ENCODE measurements around the gene OR2V2. TPM values are rescaled to one million over a fixed set of nuclear protein-coding genes. Genes with fewer than 3 reads are reported as not detected.

Gene OR2V2
- total RNA-seq, 1 experiment from 2014 or later, result not detected

DNA sequence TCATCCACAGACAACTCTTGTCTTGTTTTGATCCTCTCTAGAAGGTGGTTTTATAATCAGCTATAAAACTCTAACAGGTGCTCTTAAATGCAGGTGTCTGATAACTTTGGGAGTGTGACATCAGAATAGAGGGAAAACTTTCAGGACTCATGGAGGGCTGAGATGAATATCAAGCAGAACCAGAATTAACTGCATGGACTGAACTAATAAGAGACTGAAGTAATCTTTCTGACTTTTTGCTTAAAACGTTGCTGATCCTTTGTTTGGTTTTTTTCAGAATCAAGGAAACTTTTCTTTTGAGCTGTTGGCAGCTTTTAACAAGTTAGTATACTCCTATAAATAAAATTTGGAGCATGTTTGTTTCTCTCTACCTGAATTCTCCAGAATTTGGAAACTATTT is 2.3 kb upstream of the OR2V2 start:
- CTCF ChIA-PET, result no interaction called here
- DNase-seq (ENCODE audit: low spot score), result no peak
- H3K36me3 ChIP-seq (ENCODE audit: insufficient read depth, low read length, poor library complexity, severe bottlenecking), result no peaks in the 10 kb centered on the region
- no peak overlapping the region for H3K27ac ChIP-seq (ENCODE audit: low read depth, low read length, poor library complexity, severe bottlenecking)
- peaks cover 27% of the 10 kb centered on the region for H3K27me3 ChIP-seq (replicated peaks; ENCODE audit: insufficient read depth, low read depth, low read length, poor library complexity)
- POLR2A ChIA-PET (ENCODE audit: low non-redundant PET), result no interaction called here
- H3K4me3 ChIP-seq (ENCODE audit: low read depth, low read length, poor library complexity, severe bottlenecking), result no peak overlapping the region
- intact Hi-C loops (cut with micrococcal nuclease; ENCODE audit: unreplicated experiment), result no loop called here
- no peaks in the 10 kb centered on the region for H3K9me3 ChIP-seq (ENCODE audit: low read depth, low read length, poor library complexity, severe bottlenecking)
- TF ChIP-seq CTCF (conservative IDR thresholded peaks at IDR 0.05; ENCODE audit: low read depth, low read length) (no peak), EZH2 (IDR thresholded peaks at IDR 0.05; ENCODE audit: borderline replicate concordance, low read depth, low read length, poor library complexity, severe bottlenecking) (no peak)
- no TSS peak for BruUV-seq (replicated peaks)
- no peaks in the 10 kb centered on the region for H3K4me1 ChIP-seq (ENCODE audit: insufficient read depth, low read length, poor library complexity, severe bottlenecking)

- Histone ChIP-seq H3K4me1 (ENCODE audit: insufficient read depth, low read length, poor library complexity, severe bottlenecking) (no peaks in the 10 kb centered on the region), H3K4me3 (ENCODE audit: low read depth, low read length, poor library complexity, severe bottlenecking) (no peak overlapping the region), H3K27ac (ENCODE audit: low read depth, low read length, poor library complexity, severe bottlenecking) (no peak overlapping the region), H3K36me3 (ENCODE audit: insufficient read depth, low read length, poor library complexity, severe bottlenecking) (no peaks in the 10 kb centered on the region), H3K9me3 (ENCODE audit: low read depth, low read length, poor library complexity, severe bottlenecking) (no peaks in the 10 kb centered on the region), H3K27me3 (replicated peaks; ENCODE audit: insufficient read depth, low read depth, low read length, poor library complexity) (peaks cover 7% of the 10 kb centered on the region)
- POLR2A ChIA-PET (ENCODE audit: low non-redundant PET), result no interaction called here
- intact Hi-C loops (cut with micrococcal nuclease; ENCODE audit: unreplicated experiment), result no loop called here
- CTCF ChIA-PET, result no interaction called here
- no TSS peak for BruUV-seq (replicated peaks)
- TF ChIP-seq EZH2 (IDR thresholded peaks at IDR 0.05; ENCODE audit: borderline replicate concordance, low read depth, low read length, poor library complexity, severe bottlenecking) (no peak), CTCF (conservative IDR thresholded peaks at IDR 0.05; ENCODE audit: low read depth, low read length) (no peak)
- no peak for DNase-seq (ENCODE audit: low spot score)
These were observed 2.0 kb downstream of the OR2V2 start for GRCh38 chr5:181149355-181149754.

DNA sequence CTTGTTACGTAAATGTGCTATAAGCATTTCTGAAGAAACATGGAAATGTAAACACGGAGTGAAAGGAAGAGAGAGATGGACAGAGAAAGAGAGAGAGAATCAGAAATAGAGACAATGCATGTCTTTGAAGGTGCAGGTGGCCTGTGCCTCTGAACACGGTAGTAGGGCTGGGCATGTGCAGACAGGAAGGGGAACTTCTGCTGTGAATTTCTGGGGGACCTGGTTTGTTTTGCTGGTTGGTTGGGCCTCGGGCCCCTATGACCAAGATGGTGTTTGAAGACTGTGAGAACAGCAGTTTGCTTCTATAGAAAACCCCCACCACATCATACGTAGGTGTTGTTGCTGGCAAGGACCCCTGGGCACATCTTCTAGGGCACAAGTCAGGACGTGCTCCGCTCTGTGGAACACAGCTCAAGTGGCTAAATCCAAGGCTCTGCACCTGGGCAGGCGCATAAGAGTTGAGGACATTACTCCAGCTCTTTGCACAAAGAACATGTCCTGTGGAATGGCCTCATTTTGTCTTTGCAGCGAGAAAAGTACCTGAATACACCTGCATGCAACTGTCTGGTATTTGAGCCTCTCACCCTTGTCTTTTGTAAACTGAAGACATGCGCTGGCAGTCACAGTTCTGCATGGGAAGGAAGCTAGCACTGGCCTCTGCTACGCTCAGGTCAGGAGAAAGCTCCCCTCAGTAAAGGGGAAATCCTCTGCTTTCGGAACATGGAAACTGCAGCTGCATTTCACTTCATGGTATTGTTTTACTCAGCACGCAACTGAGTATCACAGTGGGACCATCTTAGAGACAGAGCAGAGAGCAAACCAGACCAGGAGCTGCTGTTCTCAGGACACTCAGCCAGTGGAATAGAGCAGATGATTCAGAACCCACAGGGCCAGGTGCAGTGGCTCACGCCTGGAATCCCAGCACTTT is 2.7 kb downstream of the OR2V2 start:
- ChIA-PET CTCF (no interaction called here), POLR2A (ENCODE audit: low non-redundant PET) (no interaction called here)
- no TSS peak for BruUV-seq (replicated peaks)
- DNase-seq (ENCODE audit: low spot score), result no peak
- Histone ChIP-seq H3K4me3 (ENCODE audit: low read depth, low read length, poor library complexity, severe bottlenecking) (no peak overlapping the region), H3K27ac (ENCODE audit: low read depth, low read length, poor library complexity, severe bottlenecking) (no peak overlapping the region), H3K36me3 (ENCODE audit: insufficient read depth, low read length, poor library complexity, severe bottlenecking) (no peaks in the 10 kb centered on the region), H3K27me3 (replicated peaks; ENCODE audit: insufficient read depth, low read depth, low read length, poor library complexity) (peaks cover 7% of the 10 kb centered on the region), H3K9me3 (ENCODE audit: low read depth, low read length, poor library complexity, severe bottlenecking) (no peaks in the 10 kb centered on the region), H3K4me1 (ENCODE audit: insufficient read depth, low read length, poor library complexity, severe bottlenecking) (no peaks in the 10 kb centered on the region)
- no peak for TF ChIP-seq EZH2 (IDR thresholded peaks at IDR 0.05; ENCODE audit: borderline replicate concordance, low read depth, low read length, poor library complexity, severe bottlenecking)
- TF ChIP-seq CTCF (conservative IDR thresholded peaks at IDR 0.05; ENCODE audit: low read depth, low read length), result no peak
- intact Hi-C loops (cut with micrococcal nuclease; ENCODE audit: unreplicated experiment), result loop anchor here (10.0 kb wide), 2 partner anchors 285 to 365 kb away; partner anchors contain the start of gene ZFP62
